Measurements from ENCODE around the gene NRCAM. TPM values are rescaled to one million over a fixed set of nuclear protein-coding genes. Genes with fewer than 3 reads are reported as not detected.

The NRCAM gene
- total and polyA plus RNA-seq, 4 donors: 0.17 to 3.2 (median 0.64) TPM

DNA sequence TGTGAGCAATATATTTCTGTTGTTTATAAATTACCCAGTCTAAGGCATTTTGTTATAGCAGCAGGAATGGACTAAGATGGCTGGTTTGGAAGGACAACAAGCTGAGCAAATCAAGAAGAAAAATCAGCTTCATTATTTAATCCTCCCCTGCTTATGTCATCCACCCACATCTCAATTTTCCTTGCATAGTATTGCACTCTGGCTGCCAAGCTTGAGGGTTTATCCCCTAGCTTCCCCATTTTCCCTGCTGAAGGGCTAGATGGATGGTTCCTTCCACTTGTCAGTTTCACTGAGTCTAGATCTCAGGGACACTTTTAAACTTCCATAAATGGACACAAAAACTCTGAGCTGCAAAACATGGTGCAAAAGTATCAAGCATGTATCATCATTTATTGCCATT is 250.9 kb downstream of the NRCAM start (continued):
- TF ChIP-seq, protein P1, sequence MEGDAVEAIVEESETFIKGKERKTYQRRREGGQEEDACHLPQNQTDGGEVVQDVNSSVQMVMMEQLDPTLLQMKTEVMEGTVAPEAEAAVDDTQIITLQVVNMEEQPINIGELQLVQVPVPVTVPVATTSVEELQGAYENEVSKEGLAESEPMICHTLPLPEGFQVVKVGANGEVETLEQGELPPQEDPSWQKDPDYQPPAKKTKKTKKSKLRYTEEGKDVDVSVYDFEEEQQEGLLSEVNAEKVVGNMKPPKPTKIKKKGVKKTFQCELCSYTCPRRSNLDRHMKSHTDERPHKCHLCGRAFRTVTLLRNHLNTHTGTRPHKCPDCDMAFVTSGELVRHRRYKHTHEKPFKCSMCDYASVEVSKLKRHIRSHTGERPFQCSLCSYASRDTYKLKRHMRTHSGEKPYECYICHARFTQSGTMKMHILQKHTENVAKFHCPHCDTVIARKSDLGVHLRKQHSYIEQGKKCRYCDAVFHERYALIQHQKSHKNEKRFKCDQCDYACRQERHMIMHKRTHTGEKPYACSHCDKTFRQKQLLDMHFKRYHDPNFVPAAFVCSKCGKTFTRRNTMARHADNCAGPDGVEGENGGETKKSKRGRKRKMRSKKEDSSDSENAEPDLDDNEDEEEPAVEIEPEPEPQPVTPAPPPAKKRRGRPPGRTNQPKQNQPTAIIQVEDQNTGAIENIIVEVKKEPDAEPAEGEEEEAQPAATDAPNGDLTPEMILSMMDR (IDR thresholded peaks at IDR 0.05; ENCODE audit: low read depth, low read length, missing input control): no peak

DNA sequence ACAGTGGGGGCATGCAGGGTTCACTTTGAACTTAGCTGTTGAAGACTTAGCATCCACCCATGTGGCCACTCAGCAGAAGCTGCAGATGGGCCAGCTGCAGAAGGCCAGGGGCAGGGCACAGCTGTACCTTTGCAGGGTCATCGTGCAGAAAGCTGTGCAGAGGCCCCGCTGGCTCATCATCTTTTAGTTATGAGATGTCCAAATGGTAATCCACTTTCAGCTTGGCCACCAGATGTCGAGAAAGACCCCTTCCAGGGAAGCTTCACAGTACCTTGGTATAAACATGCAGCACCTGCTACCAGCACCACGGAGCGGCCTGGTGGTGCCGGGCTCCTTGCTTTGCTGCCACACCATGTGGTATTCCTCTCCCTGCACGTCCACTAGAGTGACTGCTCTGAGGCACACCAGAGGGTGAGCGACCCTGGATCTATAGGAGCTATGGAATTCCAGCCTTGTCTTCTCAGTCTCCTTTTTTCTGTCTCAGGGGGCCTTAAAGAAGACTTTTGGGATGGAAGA is 251.9 kb downstream of the NRCAM start:
- H3K4me3 ChIP-seq (ENCODE audit: low read depth in 1 of 3, low read length in 3 of 3): no peak overlapping the region
- DNase-seq (ENCODE audit: low spot score): no peak
- no peaks in the 10 kb centered on the region for H3K36me3 ChIP-seq (ENCODE audit: control insufficient read depth in 4 of 4, insufficient read depth in 3 of 4, low read depth in 1 of 4, low read length in 3 of 4)
- no peaks in the 10 kb centered on the region for H3K4me1 ChIP-seq (ENCODE audit: control insufficient read depth in 4 of 4, insufficient read depth in 4 of 4, low read length in 3 of 4)
- H3K9me3 ChIP-seq (ENCODE audit: control insufficient read depth in 4 of 4, low read length in 3 of 4): no peaks in the 10 kb centered on the region
- no peaks in the 10 kb centered on the region for H3K27me3 ChIP-seq (ENCODE audit: control insufficient read depth in 4 of 4, insufficient read depth in 4 of 4, low read length in 3 of 4)
- WGBS: 93% methylated on average over 8 of the region's 8 CpGs
- TF ChIP-seq TAF1 (conservative IDR thresholded peaks at IDR 0.05) (no peak), YY1 (IDR thresholded peaks at IDR 0.05) (no peak), FOXA2 (IDR thresholded peaks at IDR 0.05) (no peak), EGR1 (IDR thresholded peaks at IDR 0.05; ENCODE audit: low read depth in 2 of 2) (no peak), HNF4G (IDR thresholded peaks at IDR 0.05) (no peak), RAD21 (IDR thresholded peaks at IDR 0.05) (no peak), FOXA1 (IDR thresholded peaks at IDR 0.05) (no peak), NR2F2 (IDR thresholded peaks at IDR 0.05) (no peak), HNF4A (conservative IDR thresholded peaks at IDR 0.05) (no peak), JUND (IDR thresholded peaks at IDR 0.05) (no peak)
- TF ChIP-seq, protein P2, sequence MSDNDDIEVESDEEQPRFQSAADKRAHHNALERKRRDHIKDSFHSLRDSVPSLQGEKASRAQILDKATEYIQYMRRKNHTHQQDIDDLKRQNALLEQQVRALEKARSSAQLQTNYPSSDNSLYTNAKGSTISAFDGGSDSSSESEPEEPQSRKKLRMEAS (IDR thresholded peaks at IDR 0.05): no peak
- TF ChIP-seq, protein P1 (IDR thresholded peaks at IDR 0.05; ENCODE audit: low read depth, low read length, missing input control): no peak
- TF ChIP-seq, protein P3, sequence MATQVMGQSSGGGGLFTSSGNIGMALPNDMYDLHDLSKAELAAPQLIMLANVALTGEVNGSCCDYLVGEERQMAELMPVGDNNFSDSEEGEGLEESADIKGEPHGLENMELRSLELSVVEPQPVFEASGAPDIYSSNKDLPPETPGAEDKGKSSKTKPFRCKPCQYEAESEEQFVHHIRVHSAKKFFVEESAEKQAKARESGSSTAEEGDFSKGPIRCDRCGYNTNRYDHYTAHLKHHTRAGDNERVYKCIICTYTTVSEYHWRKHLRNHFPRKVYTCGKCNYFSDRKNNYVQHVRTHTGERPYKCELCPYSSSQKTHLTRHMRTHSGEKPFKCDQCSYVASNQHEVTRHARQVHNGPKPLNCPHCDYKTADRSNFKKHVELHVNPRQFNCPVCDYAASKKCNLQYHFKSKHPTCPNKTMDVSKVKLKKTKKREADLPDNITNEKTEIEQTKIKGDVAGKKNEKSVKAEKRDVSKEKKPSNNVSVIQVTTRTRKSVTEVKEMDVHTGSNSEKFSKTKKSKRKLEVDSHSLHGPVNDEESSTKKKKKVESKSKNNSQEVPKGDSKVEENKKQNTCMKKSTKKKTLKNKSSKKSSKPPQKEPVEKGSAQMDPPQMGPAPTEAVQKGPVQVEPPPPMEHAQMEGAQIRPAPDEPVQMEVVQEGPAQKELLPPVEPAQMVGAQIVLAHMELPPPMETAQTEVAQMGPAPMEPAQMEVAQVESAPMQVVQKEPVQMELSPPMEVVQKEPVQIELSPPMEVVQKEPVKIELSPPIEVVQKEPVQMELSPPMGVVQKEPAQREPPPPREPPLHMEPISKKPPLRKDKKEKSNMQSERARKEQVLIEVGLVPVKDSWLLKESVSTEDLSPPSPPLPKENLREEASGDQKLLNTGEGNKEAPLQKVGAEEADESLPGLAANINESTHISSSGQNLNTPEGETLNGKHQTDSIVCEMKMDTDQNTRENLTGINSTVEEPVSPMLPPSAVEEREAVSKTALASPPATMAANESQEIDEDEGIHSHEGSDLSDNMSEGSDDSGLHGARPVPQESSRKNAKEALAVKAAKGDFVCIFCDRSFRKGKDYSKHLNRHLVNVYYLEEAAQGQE (IDR thresholded peaks at IDR 0.05): no peak
- TF ChIP-seq, protein P4, sequence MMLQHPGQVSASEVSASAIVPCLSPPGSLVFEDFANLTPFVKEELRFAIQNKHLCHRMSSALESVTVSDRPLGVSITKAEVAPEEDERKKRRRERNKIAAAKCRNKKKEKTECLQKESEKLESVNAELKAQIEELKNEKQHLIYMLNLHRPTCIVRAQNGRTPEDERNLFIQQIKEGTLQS (IDR thresholded peaks at IDR 0.05): no peak
- no peak overlapping the region for H3K27ac ChIP-seq (ENCODE audit: low read depth in 1 of 2, low read length in 2 of 2)
- no peak overlapping the region for H3K9ac ChIP-seq (ENCODE audit: low read depth in 1 of 2, low read length in 2 of 2)

Data from liver (tissue), 9 donors.